ENCODE measurements around the gene FBRS. TPM values are rescaled to one million over a fixed set of nuclear protein-coding genes. Genes with fewer than 3 reads are reported as not detected.
"Not testable (repeated sequence)": the region's sequence is repeated elsewhere in the genome, so short reads cannot be mapped to it uniquely, and the experiment has no call there.

The FBRS gene
- total and polyA plus RNA-seq, 11 donors: 16.3 to 38.3 (median 31.9) TPM

- Histone ChIP-seq H3K4me3 (peak overlapping the region; percentile 79 to 100 (median 95)), H3K27me3 (no peaks in the 10 kb centered on the region), H3K9me3 (no peaks in the 10 kb centered on the region), H3K4me1 (peaks cover 6 to 34% (median 28%) of the 10 kb centered on the region in 12 donors), H3K36me3 (peaks cover 0 to 50% (median 46%) of the 10 kb centered on the region in 9 donors), H3K27ac (peak overlapping the region in 11 of 12 donors; percentile 95 to 100 (median 99))
- no peak for ATAC-seq
- intact Hi-C loops (cut with DNase I): loop anchor here in 8 of 10 donors (2.0 to 5.0 kb wide), 8 partner anchors 37 to 223 kb away; partner anchors contain the start of genes FBRS (in 3 of the 8), CFAP119 (in 1 of the 8), FBXL19 (in 1 of the 8) and PHKG2 (in 1 of the 8)
- WGBS, 4 donors: 41 to 46% (median 43%) methylated on average over 8 of the region's 8 CpGs
- DNase-seq: no peak
- TF ChIP-seq POLR2A (IDR thresholded peaks at IDR 0.05) (no peak), CTCF (IDR thresholded peaks at IDR 0.05) (no peak)
These were observed 41.4 kb downstream of the FBRS start for GRCh38 chr16:30699615-30700099.

- ATAC-seq (peak; percentile 3 to 27 (median 19)), DNase-seq (peak in 4 of 5 donors; percentile 59 to 75 (median 66))
- Histone ChIP-seq H3K27me3 (no peaks in the 10 kb centered on the region), H3K9me3 (no peaks in the 10 kb centered on the region), H3K4me1 (peaks cover 6 to 34% (median 28%) of the 10 kb centered on the region in 12 donors), H3K36me3 (peaks cover 5 to 59% (median 54%) of the 10 kb centered on the region in 9 donors), H3K4me3 (peak overlapping the region in 3 of 12 donors; percentile 89 to 100 (median 91)), H3K27ac (peak overlapping the region in 10 of 12 donors; percentile 7 to 100 (median 55))
- intact Hi-C loops (cut with DNase I): loop anchor here in 2 of 10 donors (2.0 to 5.0 kb wide), 2 partner anchors 42 kb away; partner anchors contain the start of gene FBRS (in 1 of the 2)
- no peak for TF ChIP-seq CTCF (IDR thresholded peaks at IDR 0.05)
- TF ChIP-seq POLR2A (IDR thresholded peaks at IDR 0.05): no peak
- WGBS, 4 donors: 19 to 35% (median 26%) methylated on average over 9 of the region's 9 CpGs
These were observed 42.3 kb downstream of the FBRS start for GRCh38 chr16:30700491-30700890.

DNA sequence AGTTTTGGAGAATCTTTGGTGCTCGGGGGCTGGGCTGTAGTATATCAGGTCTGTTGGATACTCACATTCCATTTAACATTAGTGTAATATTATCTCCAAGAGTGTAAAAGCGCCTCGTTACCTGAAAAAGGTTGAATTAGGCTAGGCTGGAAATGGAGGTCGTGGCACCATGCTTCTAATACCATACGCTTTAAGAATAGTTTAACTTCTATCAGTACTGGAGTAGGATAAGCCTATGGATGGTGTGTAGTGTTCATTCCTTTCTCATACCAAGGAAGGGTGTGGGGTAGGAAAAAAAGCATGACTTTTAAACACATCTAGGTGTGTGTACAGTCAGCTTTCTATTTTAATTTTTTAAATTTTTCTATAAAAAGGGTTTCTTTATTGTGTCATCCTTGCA is 42.7 kb downstream of the FBRS start:
- H3K4me1 ChIP-seq: peaks cover 6 to 34% (median 28%) of the 10 kb centered on the region in 12 donors
- TF ChIP-seq POLR2A (IDR thresholded peaks at IDR 0.05) (no peak), CTCF (IDR thresholded peaks at IDR 0.05) (no peak)
- DNase-seq (no peak), ATAC-seq (no peak)
- intact Hi-C loops (cut with DNase I): loop anchor here in 2 of 10 donors (2.0 to 5.0 kb wide), 2 partner anchors 41 to 42 kb away; partner anchors contain the start of gene FBRS (in 1 of the 2)
- H3K9me3 ChIP-seq: no peaks in the 10 kb centered on the region
- peaks cover 10 to 63% (median 59%) of the 10 kb centered on the region in 9 donors for H3K36me3 ChIP-seq
- H3K27me3 ChIP-seq: no peaks in the 10 kb centered on the region
- H3K27ac ChIP-seq: peak overlapping the region in 9 of 12 donors; percentile 3 to 100 (median 44)
- WGBS, 4 donors: 61 to 70% (median 64%) methylated on average over 5 of the region's 5 CpGs
- H3K4me3 ChIP-seq: no peak overlapping the region

DNA sequence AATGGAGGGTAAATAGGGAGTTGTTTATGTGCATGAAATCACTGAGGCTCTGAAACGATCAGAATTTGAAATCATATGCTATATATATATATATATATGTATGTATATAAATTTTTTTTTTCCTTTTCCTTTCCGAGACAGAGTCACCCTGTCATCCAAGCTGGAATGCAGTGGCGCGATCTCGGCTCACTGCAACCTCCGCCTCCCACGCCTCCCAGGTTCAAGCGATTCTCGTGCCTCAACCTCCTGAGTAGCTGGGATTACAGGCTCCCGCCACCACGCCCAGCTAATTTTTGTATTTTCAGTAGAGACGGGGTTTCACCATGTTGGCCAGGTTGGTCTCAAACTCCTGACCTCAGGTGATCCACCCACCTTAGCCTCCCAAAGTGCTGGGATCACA is 44.8 kb downstream of the FBRS start:
- intact Hi-C loops (cut with DNase I): loop anchor here in 1 of 10 donors (5.0 kb wide), 1 partner anchor 39 kb away; a partner anchor contains a TSS

More for the DNA sequence above, 44.8 kb downstream of the FBRS start:
- H3K27me3 ChIP-seq, ATAC-seq, H3K9me3 ChIP-seq, H3K4me3 ChIP-seq, H3K27ac ChIP-seq, DNase-seq: not testable (repeated sequence)
- 87 to 92% (median 91%) methylated on average over 12 of the region's 12 CpGs for WGBS, 4 donors
- Histone ChIP-seq H3K36me3 (peaks cover 15 to 84% (median 80%) of the 10 kb centered on the region in 9 donors), H3K4me1 (peaks cover 6 to 28% (median 22%) of the 10 kb centered on the region in 12 donors)
